Duodenal mucosa (tissue), 2 donors: ENCODE data around the gene SFT2D1.
A peak's percentile ranks its signal among the peaks of the same experiment; 100 is the strongest.

Experiments used
- H3K27ac ChIP-seq: one replicate; pipeline ENCODE4 v1.7.0; 2013; ENCODE audit warnings: low read depth, low read length
- H3K27me3 ChIP-seq, 2 donors: one replicate each; pipeline ENCODE4 v1.7.0; 2013; ENCODE audit warnings: low read length in 2 of 2, control low read depth in 1 of 2; ENCODE audit not compliant: insufficient read depth in 2 of 2, control insufficient read depth in 1 of 2
- H3K36me3 ChIP-seq, 2 donors: one replicate each; pipeline ENCODE4 v1.7.0; 2013; ENCODE audit warnings: low read length in 2 of 2, control low read depth in 1 of 2; ENCODE audit not compliant: insufficient read depth in 2 of 2, control insufficient read depth in 1 of 2
- H3K4me1 ChIP-seq, 2 donors: one replicate each; pipeline ENCODE4 v1.7.0; 2013; ENCODE audit warnings: low read length in 2 of 2, control low read depth in 1 of 2; ENCODE audit not compliant: insufficient read depth in 2 of 2, control insufficient read depth in 1 of 2
- H3K4me3 ChIP-seq, 2 donors: one replicate each; pipeline ENCODE4 v1.7.0; 2013; ENCODE audit warnings: low read length in 2 of 2, low read depth in 1 of 2
- H3K9ac ChIP-seq, 2 donors: one replicate each; pipeline ENCODE4 v1.7.0; 2013; ENCODE audit warnings: low read length in 2 of 2, low read depth in 1 of 2
- H3K9me3 ChIP-seq, 2 donors: one replicate each; pipeline ENCODE4 v1.7.0; 2013; ENCODE audit warnings: low read length in 2 of 2, control low read depth in 1 of 2; ENCODE audit not compliant: control insufficient read depth in 1 of 2

Gene SFT2D1

GRCh38 chr6:166308769-166309589, 33.4 kb downstream of the SFT2D1 start:
- Histone ChIP-seq H3K27ac (no peak overlapping the region), H3K27me3 (peaks cover 20 to 50% of the 10 kb centered on the region in 2 donors), H3K9me3 (no peaks in the 10 kb centered on the region), H3K4me1 (peaks cover 4 to 10% of the 10 kb centered on the region in 2 donors), H3K4me3 (peak overlapping the region; percentile 47 to 61), H3K36me3 (no peaks in the 10 kb centered on the region), H3K9ac (no peak overlapping the region)

DNA sequence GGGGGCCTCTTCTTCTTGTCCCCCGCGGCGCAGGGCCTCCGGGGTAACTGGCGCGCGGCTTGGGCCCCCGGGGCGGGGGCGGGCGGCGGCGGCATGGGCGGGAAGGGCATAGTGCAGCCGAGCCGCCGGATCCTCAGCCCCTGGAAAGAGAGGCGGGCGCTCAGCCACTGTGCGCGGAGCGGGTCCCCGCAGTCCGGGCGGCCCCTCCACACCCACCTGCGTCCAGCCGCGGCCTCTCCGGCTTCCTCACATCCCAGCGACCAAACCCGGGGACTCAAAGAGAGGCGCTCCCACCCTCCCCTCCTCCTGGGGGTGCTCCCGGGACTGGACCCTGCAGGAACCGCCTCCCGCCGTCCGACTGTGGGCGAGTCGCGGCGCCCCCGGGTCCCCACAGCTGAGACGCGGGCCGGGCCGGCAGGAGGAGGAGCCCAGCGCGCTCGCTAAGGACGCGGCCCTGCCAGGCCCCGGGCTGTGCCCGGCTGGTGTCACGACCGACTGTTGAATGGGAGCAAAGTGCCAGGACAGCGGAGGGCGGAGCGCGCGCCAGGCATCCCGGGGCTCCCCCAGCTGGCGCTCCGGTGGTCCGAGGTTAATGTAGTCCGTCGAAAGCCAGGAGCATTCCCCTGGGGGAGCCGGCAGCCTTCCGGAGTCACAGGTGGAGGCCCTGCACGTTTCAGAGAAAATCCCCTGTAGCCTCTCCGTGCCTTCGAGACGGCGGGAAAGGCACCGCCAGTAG, 34.1 kb downstream of the SFT2D1 start, which contains the start of gene PRR18:
TSS of gene PRR18 (minus strand) at position 360 of the 736 bp plus-strand sequence. CDS start at position 110, 250 bp downstream.
- H3K4me1 ChIP-seq: peaks cover 4 to 10% of the 10 kb centered on the region in 2 donors
- H3K4me3 ChIP-seq: peak within 1 kb of the TSS; percentile 47 to 61
- H3K36me3 ChIP-seq: no peaks in the 10 kb centered on the region
- no peaks in the 10 kb centered on the region for H3K9me3 ChIP-seq
- peaks cover 20 to 51% of the 10 kb centered on the region in 2 donors for H3K27me3 ChIP-seq
- no peak within 1 kb of the TSS for H3K9ac ChIP-seq
- no peak within 1 kb of the TSS for H3K27ac ChIP-seq

- Histone ChIP-seq H3K27ac (no peak overlapping the region), H3K4me1 (peaks cover 4 to 10% of the 10 kb centered on the region in 2 donors), H3K36me3 (no peaks in the 10 kb centered on the region), H3K9ac (no peak overlapping the region), H3K27me3 (peaks cover 20 to 51% of the 10 kb centered on the region in 2 donors), H3K9me3 (no peaks in the 10 kb centered on the region), H3K4me3 (peak overlapping the region in 1 of 2 donors; percentile 61)
Measured at GRCh38 chr6:166307082-166308032, 35.0 kb downstream of the SFT2D1 start.

DNA sequence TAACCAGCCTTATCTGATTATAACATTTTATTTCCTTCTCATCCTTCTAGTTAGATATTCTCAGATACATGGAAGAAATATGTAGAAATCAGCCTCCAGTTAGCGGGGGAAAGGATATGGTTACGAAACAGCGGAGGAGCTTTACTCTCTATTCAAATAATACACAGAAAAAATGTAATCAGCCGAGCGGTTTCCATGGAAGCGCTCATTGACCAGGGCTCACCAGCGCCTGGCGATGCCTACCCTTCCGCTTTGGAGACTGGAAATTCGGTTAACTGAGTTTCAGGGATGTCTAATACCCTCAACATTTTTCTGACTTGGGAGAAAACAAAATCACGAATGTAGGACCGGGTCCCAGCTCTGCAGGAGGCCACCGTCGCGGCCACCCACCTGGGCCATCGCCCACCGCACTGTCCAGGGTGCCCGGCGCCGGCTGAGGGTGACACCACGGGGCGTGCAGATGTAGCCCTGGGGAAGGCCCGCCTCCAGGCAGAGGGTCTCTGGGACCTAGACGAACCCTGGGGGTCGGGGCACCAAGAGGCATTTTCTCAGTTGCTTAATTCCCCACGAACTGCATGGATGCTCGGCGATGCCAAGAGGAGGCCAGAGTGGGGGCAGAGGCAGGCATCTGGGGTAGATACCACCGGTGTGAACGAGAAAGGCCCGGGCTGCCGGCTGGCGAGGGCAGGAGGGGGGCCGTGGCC, 35.8 kb downstream of the SFT2D1 start:
- no peaks in the 10 kb centered on the region for H3K36me3 ChIP-seq
- H3K4me1 ChIP-seq: peaks cover 4 to 10% of the 10 kb centered on the region in 2 donors
- no peaks in the 10 kb centered on the region for H3K9me3 ChIP-seq
- H3K27ac ChIP-seq: no peak overlapping the region
- no peak overlapping the region for H3K4me3 ChIP-seq
- peaks cover 20 to 51% of the 10 kb centered on the region in 2 donors for H3K27me3 ChIP-seq
- no peak overlapping the region for H3K9ac ChIP-seq

DNA sequence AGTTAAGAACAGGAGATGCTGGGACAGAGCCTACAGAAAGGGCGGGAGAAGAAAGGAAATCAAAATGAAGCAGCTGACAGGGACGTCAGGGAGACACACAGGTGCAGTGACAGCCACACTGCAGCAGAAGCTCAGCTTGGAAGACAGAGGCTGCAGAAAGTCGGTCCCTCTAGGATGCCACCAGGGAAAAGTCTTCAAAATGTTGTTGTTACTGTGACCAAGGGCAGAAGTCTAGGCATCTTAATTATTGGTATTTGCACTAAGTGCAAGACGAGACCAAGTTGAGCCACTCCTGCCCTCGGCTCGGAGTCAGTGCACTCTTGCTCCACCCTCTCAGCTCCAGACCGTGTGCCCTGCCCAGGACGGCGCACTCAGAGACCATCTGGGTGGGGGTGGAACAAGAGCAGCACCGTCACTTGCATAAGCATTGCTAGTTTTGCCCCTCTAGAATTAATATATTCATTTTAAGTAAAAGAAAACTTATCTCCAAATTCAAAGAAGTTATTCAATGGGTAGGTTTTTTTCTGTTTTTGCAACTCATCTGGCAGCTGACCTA, 36.7 kb downstream of the SFT2D1 start:
- no peak overlapping the region for H3K9ac ChIP-seq
- H3K27ac ChIP-seq: no peak overlapping the region
- H3K9me3 ChIP-seq: no peaks in the 10 kb centered on the region
- no peaks in the 10 kb centered on the region for H3K36me3 ChIP-seq
- H3K4me1 ChIP-seq: peaks cover 4 to 10% of the 10 kb centered on the region in 2 donors
- H3K27me3 ChIP-seq: peaks cover 20 to 51% of the 10 kb centered on the region in 2 donors
- no peak overlapping the region for H3K4me3 ChIP-seq

GRCh38 chr6:166304106-166304505, 38.2 kb downstream of the SFT2D1 start:
- H3K9me3 ChIP-seq: no peaks in the 10 kb centered on the region
- H3K4me3 ChIP-seq: no peak overlapping the region
- peaks cover 19 to 37% of the 10 kb centered on the region in 2 donors for H3K27me3 ChIP-seq
- no peak overlapping the region for H3K27ac ChIP-seq
- peaks cover 3 to 10% of the 10 kb centered on the region in 2 donors for H3K4me1 ChIP-seq
- H3K36me3 ChIP-seq: no peaks in the 10 kb centered on the region
- H3K9ac ChIP-seq: no peak overlapping the region

DNA sequence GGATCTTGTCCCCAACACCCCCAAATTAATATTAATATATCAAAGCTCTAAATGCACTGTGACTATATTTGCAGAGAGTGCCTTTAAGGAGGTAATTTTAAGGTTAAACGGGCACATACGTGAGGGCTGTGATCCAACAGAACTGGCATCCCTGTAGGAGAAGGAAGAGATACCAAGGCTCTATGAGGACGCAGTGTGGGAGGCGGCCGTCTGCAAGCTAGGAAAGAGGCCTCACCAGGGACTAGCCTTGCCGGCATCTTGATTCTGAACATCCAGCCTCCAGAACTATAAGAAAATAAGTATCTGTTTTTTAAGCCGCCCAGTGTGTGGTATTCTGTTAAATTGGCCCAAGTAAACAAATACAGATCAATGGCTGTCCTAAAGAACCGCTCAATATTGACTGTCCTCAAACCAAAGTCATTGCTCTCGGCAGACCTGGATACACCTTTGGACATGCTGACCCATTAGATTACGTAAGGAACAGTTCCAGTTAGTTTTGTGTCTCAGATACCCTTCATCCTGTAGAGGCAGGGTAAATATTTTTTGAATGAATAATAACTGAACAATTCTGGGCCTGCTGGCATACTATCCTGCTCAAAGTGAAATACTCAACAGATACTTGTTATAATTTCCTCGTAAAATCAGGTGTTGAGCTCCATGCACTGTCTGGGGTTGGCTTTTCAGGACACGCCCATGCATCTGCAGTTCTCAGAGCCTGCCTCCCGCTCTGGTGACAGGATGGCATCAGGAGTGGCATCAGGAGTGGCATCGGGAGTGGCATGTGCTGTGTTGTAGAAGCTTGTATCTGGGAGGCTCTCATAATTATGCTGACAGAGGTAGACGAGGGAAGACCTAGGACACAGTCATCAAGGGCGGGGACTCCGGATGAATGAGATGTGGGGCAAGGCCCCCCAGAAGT, 40.5 kb downstream of the SFT2D1 start:
- H3K4me3 ChIP-seq: no peak overlapping the region

GRCh38 chr6:166300357-166300987, 41.9 kb downstream of the SFT2D1 start:
- Histone ChIP-seq H3K4me1 (no peaks in the 10 kb centered on the region), H3K36me3 (no peaks in the 10 kb centered on the region), H3K9me3 (no peaks in the 10 kb centered on the region), H3K27me3 (peaks cover 3 to 13% of the 10 kb centered on the region in 2 donors), H3K27ac (no peak overlapping the region), H3K4me3 (no peak overlapping the region), H3K9ac (no peak overlapping the region)

More for the DNA sequence above, 40.5 kb downstream of the SFT2D1 start:
- H3K36me3 ChIP-seq: no peaks in the 10 kb centered on the region
- no peaks in the 10 kb centered on the region for H3K9me3 ChIP-seq
- no peak overlapping the region for H3K27ac ChIP-seq
- no peaks in the 10 kb centered on the region for H3K4me1 ChIP-seq
- H3K27me3 ChIP-seq: peaks cover 9 to 27% of the 10 kb centered on the region in 2 donors
- no peak overlapping the region for H3K9ac ChIP-seq
